CD4-positive, alpha-beta T cell treated with Interferon gamma for 1 hour (primary cell): ENCODE data around the gene RPL36A.
A peak's percentile ranks its signal among the peaks of the same experiment; 100 is the strongest.

ENCODE experiments used
- DNase-seq: peaks from one replicate; pipeline ENCODE4 v3.0.0-alpha.2; 2020

The RPL36A gene

DNA sequence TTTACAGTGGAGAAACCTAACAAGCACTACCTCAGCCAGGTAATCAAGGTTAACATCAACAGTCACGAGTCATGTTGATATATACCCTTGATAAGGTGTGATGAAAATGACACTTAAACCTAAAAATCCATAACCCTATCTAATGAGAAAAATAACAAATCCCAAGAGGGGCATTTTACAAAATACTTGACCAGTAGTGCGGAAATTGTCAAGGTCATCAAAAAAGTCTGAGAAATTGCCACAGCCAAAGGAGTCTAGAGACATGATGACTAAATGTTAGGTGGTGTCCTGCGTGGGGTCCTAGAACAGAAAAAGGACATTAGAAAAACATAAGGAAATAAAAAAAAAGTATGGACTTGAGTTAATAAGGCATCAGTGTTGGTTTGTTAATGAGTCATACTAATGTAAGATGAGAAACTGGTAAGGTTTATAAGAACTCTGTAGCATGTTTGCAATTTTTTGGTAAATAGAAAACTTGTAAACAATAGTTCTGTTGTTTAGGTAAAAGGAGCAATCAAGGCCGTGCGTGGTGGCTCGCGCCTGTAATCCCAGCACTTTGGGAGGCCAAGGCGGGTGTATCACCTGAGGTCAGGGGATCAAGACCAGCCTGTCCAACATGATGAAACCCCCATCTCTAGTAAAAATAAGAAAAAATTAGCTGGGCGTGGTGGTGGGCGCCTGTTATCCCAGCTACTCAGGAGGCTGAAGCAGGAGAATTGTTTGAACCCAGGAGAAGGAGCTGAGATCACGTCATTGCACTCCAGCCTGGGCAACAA lies 2.9 kb downstream of the RPL36A start:
- DNase-seq = no peak

DNA sequence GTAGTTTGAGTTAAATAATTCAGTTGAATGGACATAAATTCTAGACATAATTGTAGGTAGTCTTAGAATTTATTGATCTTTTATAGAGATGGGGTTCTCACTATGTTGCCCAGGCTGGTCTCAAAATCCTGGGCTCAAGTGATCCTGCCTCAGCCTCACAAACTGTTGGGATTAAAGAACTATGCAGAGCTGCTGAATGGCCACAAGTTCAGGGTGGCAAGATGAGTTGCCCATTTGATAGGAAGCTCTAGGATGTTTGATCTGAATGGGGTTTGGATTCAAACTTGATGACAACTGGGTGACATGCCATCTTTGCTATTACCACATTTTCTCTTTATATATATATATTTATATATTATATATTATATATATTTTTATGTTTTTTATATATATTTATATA lies 3.6 kb downstream of the RPL36A start:
- no peak for DNase-seq

GRCh38 chrX:101395789-101396188 lies 5.0 kb downstream of the RPL36A start:
- no peak for DNase-seq

DNA sequence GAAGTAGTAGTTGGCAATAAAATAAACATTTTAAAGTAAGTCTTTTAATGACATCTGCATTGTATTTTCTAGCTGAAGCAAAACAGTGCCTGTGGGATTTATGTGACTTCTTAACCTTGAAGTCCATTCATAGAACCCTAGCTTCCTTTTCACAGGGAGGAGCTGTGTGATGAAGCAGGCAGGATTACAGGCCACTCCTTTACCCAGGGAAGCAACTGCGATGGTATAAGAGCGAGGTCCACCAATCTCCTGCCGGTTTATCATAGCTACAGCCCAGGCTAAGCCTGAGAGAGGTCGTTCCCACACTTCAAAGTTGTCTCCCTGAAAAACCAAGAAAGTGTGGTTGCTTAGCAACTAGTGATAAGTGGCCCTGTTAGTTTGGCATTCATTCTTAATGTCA lies 7.0 kb downstream of the RPL36A start:
- DNase-seq = no peak

- no peak for DNase-seq
These were observed 7.9 kb downstream of the RPL36A start for GRCh38 chrX:101398694-101399093.

- no peak for DNase-seq
These were observed 9.0 kb downstream of the RPL36A start for GRCh38 chrX:101399825-101400224.

DNA sequence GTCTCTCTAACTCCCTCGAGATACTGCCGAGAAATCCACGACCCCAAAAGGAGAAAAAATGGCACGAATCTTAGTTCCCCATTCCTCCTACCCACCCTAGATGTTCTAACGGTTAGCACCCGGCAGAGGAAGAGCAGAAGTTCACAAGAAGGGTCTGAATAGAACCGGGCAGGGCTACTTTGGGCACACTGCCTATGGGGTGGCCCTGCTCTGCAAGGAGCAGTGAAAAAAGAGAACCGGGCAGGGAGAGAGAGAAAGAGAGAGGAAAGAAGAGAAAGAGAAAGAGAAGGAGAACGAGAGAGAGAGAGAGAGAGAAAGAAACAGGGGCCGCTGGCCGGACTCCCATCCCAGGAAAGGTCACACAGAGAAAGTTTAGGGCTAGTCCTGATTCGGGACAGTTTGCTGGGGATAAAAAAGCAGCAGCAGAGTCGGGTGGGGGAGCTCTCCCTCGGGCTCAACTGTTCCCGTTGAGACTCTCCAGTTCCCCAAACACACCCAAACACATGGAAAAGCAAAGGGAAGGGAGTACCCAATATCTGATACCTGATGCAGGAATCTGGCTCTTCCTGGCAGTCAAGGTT lies 16.4 kb downstream of the RPL36A start:
- DNase-seq = no peak

- DNase-seq = peak; percentile 95
These were observed 17.1 kb downstream of the RPL36A start, which contains the start of the genes GLA and HNRNPH2 for GRCh38 chrX:101407748-101408531. Gene GLA, minus strand, starts transcription at chrX:101407925. Its CDS starts 22 bp downstream, at chrX:101407903. Gene HNRNPH2, plus strand, starts transcription at chrX:101408222. Its CDS starts 3,767 bp downstream, at chrX:101411989.

- DNase-seq = no peak
These were observed 17.7 kb downstream of the RPL36A start for GRCh38 chrX:101408532-101408841.

DNA sequence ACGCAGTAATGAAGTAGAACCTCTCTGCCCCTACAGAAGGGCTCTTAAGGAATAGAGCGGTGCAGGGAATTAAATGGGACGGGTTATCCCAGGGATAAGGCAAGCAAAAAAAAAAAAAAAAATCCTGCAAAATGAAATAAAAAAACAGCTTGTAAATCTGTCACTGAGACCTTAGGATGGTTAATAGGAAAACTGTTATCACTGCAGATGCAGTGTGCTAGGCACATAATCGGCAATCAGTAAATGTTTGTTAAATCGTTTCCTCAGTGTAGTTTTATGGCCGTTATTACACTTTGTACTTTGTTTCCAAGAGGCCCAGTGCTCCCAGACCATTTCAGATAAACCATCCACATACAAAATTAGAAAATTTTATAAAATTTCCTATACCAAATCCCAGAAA lies 18.2 kb downstream of the RPL36A start:
- DNase-seq = no peak

GRCh38 chrX:101410461-101410860 lies 19.6 kb downstream of the RPL36A start:
- peak; percentile 19 for DNase-seq

- no peak for DNase-seq
These were observed 21.2 kb downstream of the RPL36A start for GRCh38 chrX:101411984-101412383.

DNA sequence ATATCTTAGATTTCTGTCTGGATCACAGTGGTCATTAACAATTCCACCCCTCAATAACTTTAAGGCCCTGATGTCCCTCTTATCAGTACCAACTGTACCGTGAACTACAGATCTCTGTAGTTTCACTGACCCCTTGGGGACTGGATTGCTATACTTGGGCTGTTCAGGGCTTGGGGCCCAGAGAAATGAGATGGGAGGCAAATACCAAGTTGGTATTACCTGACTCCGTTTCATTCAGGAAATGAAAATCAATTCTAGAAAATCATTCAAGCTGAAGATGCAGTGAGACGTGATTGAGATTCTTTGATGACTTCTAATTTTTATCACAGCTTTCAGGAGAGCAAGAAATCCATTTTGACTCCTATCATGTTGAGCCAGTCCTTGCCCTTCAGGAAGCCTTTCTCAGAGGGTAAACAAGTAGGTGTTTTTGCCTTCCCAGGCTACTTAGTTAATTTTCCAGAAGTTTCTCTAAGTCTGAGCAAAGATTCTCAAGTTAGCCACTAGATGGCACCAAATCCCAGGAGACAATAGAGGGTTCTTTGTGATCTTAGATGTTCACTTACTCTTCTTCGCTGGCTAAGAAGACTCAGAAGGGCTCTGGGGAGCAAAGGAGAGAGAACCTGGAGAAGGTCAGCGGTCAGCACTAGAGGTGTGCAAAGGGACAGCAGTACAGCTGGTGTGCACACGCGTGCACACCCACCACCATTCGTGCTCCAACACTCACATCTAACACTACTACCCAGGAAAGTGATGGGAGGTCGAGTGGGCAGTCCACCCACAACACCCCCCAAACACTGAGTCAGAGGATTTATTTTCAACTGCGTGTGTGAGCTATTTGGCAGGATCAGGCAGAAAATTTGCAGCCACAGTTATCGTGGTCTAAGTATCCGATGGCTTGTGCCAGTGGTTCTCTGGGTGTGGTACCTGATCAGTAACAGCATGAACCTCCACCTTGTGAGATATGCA lies 24.7 kb downstream of the RPL36A start:
- no peak for DNase-seq

- no peak for DNase-seq
These were observed 25.9 kb downstream of the RPL36A start for GRCh38 chrX:101416691-101417090.

GRCh38 chrX:101417190-101417589 lies 26.4 kb downstream of the RPL36A start:
- no peak for DNase-seq

GRCh38 chrX:101417981-101418841 lies 27.4 kb downstream of the RPL36A start:
- peak; percentile 56 for DNase-seq

DNA sequence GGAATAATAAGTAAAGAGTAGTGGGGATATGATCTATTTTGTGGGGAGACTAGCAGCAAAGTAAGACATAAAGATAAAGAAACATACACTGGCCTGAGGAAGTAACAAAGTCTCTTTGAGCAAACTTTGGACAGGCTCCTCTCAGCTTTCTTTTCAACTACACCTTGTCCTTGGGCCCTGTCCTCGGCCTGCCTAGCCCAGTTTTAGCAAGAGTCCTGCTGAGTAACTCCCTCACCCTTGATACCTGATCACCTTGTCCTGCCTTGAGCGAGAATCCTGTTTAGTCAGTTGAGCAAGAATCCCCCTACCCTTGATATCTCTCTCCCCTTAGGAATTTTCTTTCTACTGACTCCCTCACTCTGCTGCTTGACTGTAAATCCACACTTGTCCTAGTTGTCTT lies 28.7 kb downstream of the RPL36A start:
- DNase-seq = no peak

GRCh38 chrX:101427954-101428353 lies 37.1 kb downstream of the RPL36A start:
- no peak for DNase-seq

DNA sequence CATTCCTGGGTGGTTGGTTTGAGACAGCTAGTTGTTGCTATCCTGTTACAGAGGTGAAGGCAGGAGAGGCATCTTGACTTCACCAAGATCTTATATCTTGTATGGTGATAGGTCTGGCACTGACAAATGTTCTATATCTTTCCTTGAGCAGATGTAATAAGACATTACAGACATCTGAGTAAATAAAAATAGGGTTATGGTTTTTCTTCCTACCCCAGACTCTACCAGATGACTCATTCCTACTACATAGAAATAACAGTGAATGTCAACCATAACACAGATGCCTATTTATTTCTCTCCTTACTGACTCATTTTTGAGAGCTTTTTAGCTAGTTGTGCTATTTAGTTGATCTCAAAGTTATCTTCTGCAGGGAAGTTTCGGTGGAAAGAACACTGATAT lies 39.1 kb downstream of the RPL36A start:
- DNase-seq = no peak

GRCh38 chrX:101430457-101431078 lies 39.8 kb downstream of the RPL36A start:
- no peak for DNase-seq

- no peak for DNase-seq
These were observed 51.3 kb downstream of the RPL36A start for GRCh38 chrX:101442085-101442484.
